GM21360 (cell line): ENCODE data around the gene DIPK1B.

Experiments
- ATAC-seq: cut with Tn5 transposase; IDR thresholded peaks from one replicate; pipeline ENCODE4 v1.9.1; 2021; ENCODE audit warnings: mild to moderate bottlenecking, moderate library complexity; ENCODE audit not compliant: unreplicated experiment

DIPK1B gene

DNA sequence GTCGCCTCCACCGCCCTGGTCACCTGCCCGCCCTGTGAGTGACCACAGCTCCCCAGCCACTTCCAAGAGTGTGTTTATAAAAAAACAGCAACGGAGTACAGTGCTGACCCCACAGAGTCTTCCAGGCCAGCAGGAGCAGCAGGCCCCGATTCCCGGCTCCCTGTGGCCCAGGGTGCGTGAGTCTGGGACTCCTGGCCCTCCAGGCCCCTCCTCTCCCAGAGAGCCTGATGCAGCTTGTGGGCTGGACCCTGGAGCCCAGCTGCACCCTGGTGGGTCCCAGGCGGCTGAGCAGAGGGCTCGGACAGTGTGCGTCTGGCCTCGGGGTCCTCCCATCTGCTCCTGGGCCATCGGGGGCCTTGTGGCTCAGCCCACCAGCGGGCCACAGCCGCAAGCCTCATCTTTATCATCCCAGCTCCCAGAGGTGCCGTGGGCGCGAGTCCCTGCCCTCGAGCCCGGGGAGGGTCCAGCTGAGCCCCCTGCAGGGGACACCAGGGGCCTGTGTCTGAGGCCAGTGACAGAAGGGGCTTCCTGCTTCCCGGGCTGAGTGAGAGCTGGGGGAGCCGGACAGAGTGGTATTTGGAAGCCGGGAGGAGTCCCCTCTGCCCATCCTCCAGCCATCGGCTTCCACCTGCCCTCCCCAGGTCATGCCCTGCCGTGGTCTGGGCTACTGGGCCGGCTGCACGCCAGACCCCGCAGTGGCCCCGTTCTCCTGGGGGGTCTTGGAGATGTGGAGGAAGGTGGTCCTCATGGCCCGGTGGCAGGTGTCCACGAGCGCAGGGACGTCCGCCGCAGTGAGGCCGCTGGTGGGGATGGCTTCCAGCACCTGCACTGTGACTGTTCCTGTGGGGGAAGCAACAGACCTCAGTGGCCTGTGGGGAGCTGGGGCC, 39.0 kb upstream of the DIPK1B start:
- ATAC-seq = no peak

DNA sequence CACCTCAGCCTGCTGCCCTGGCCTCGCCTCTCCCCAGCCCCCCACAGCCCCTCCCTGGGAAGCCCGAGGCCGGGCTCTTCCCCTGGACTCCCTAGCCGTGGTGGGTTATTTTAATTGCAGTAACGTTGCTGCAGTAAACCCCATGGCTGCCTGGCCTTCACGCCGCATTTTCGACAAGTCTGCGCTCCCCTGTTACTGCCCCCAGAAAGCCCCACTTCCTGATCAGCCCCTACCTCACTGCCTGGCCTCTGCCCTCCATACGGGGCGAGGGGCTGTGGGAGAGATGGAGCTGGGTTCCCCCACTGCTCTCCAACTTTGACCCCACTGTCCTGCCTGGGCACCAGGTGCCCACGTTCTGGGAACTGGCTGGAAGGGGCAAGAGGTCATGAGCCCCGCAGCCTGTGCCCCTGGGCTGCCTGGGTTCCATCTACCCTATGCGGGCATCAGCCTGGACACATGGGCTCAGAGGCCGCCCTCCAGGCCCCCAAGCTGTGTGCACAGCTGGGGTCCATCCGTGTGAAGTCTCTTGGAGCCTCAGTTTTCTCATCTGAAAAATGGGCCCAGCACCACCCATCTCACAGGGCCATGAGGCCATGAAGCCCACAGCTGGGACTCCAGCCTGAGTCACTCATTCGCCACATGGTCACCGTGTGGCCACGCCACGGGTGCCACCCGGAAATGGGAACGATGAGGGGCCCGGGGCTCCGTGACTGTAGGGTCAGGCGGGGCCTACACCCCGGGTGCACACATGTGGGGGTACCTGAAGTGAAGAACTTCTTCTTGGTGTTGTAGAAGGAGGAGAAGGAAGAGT, 38.2 kb upstream of the DIPK1B start:
- ATAC-seq = no peak

DNA sequence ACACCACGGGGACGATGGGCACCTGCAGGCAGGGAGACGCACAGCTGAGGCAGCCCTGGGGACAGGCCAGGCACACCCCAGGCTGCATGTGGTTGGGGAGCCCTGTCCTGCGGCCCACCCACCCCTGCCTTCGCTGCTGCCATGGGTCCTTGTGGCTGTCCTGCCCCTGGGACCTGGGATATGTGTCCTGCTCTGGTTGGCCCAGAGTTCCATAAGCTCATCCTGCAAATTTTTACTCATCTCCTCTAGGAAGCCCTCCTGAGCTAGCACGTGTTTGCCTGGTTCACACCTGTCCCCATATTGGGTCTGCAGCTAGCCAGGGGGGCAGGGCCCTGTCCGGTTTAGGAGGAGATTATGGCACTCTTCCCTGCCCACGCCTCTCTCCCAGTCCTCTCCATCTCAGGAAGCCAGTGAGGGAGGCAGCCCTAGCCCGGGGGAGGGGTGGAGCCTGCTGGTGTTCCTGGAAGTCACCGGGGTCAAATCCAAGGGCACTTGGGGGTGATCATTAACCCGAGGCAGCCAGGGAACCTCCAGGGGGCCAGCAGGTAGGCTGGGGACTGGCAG, 37.5 kb upstream of the DIPK1B start:
- no peak for ATAC-seq

DNA sequence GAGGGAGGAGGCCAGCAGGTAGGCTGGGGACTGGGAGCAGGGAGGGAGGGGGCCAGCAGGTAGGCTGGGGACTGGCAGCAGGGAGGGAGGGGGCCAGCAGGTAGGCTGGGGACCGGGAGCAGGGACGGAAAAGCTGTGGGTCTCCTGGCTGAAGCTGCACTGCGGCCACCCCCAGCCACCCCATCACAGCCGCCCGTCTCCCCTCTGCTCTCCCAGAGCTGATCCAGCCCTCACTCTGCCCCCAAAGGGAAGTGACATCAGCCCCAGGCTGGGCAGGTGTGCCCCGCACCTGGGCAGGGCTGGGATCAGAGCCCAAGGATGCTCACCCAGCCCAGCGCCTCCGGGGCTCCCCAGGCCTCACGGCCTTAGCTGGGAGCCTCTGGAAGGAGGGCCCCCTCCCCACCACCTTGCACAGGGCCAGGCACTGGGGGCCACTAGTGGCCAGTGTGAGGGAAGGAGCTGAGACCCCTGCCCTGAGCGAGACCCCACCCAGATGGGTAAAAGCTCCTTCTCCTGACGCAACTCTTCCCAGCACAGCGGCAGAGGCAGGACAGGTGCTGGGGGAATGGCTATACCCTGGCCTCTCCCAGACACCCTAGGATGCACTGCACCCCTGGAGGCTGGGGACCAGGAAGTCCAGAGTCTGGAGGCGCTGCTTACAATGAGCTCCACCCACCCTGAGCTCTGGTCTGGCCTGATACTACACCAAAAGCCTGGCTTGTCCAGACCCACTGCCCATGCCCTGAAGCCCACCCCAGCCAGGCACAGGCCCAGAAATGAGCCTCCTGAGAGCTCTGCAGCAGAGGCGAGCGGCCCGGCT, 36.7 kb upstream of the DIPK1B start:
- ATAC-seq = no peak

DNA sequence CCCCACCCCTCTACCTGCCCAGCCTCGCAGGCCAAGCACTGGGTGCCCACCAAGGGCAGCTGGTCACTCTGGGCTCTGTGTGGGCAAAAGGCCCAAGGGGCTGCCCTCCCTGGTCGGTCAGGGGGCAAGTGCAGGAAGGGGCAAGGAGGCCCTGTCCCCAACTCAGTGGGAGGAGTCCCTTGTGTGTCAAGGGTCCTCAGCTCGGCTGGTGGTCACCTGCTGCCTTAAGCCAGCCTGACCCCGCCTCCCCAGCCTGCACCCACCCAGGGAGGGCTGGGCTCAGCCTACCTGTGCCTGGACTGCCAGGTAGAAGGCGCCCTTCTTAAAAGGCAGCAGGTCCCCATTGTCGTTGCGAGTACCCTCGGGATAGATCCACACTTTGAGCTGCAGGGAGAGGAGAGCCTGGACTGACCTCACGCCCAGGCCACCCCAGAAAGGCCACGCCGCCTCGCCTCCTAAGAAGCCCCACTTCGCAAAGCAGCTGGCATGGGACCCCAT, 36.0 kb upstream of the DIPK1B start:
- ATAC-seq = no peak

DNA sequence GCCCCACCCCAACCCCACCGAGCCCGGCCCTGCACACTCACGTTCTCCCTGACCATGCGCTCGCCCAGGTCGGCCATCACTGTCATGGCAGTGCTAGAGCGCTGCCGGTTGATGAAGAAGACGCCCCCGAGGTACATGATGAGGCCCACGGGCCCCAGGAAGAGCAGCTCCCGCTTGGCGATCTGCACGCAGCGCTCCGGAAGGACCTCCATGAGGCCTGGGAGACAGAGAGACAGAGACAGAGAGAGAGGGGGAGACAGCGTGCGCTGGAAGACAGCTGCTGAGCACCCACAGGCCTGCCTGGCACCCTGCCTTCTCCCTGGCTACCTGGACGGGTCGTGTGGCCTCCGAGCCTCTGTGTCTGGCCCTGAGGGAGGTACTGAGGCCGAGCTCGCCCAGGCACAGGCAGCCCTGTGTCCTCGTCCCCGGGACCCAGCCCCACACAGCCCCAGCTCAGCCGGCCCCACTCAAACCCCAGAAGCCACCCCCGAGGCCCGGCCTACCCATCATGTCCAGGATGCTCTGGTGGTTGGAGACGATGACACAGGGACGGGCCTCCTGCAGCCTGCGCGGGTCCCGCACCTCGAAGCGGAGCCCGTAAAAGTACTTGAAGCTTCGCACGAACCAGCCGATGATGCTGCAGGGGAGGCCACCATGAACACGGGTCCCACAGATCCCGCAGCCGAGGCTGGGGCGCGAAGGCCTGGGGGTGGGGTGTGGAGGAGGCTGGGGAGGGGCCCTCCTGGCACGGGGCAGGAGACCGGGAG, 35.3 kb upstream of the DIPK1B start:
- ATAC-seq = no peak

DNA sequence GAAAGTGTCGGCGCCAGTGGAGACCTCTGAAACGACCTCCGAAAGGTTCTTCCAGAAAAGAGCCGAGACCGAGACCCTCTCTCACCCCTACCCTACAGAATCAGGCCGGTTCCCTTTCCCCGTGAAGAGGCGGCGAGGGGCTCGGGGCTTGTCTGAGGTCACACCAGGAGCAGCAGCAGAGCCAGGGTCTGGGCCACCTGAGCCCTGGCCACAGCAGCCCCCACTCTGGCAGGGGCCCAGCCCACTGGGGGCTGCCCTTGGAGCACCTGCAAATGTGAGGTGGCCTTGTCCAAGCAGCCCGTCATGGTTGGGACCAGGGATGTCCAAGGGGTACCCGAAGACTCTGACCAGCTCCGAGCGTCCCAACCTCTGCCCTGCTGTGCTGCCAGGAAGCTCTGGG, 34.3 kb upstream of the DIPK1B start:
- ATAC-seq = no peak

DNA sequence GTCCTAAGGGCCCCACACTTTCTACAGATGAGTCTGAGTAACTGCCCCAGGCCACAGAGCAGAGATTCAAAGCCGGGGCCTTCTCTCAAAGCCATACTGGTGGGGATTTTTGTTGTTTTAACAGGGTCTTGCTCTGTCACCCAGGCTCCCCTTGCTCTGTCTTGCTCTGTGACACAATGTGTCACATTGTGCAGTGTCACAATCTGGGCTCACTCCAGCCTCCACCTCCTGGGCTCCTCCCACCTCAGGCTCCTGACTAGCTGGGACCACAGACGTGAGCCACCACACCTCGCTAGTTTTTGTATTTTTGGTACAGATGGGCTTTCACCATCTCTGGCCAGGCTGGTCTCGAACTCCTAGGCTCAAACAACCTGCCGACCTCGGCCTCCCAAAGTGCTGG, 33.7 kb upstream of the DIPK1B start:
- no peak for ATAC-seq

DNA sequence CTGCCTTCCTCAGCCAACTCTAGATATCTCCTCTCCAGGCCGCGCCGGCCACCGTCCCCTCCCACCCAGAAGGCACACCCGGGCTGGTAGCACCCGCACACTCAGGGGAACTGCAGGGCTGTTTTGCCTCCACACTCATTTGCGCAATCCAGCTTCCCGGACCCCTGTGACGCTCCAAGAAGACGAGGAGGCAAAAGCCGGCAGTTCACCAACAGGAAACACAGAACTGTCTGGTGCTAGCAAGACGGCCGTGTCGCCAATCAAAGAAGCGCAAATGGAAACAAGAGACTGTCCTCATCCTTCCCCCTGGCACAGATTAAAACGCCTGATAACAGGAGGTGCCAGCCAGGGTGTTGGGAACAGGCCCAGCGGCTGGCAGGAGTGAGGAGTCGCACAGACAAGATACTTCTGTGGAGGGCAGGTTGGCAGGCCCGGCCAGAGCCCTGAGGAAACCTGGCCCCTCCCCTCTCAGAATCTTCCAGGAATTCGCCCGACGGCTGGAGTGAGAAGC, 32.9 kb upstream of the DIPK1B start:
- ATAC-seq = no peak

DNA sequence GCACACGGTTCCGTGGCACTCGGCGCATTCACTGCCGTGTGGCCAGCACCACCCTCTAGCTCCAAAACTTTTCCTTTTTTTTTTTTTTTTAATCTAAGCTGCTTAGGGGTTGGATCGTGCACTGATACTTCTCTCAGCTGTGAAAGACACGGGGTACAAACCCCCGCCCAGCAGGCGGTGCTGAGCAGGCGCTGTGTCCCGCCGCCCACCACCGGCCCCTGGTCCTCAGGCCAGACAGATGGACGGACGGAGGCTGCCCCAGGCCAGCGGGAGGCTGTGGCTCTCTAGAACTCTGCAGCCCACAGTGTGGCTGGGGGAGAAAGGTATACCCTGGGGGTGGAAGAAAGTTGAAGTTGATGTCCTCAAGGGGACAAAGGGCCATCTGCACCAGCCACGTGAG, 31.3 kb upstream of the DIPK1B start:
- no peak for ATAC-seq

DNA sequence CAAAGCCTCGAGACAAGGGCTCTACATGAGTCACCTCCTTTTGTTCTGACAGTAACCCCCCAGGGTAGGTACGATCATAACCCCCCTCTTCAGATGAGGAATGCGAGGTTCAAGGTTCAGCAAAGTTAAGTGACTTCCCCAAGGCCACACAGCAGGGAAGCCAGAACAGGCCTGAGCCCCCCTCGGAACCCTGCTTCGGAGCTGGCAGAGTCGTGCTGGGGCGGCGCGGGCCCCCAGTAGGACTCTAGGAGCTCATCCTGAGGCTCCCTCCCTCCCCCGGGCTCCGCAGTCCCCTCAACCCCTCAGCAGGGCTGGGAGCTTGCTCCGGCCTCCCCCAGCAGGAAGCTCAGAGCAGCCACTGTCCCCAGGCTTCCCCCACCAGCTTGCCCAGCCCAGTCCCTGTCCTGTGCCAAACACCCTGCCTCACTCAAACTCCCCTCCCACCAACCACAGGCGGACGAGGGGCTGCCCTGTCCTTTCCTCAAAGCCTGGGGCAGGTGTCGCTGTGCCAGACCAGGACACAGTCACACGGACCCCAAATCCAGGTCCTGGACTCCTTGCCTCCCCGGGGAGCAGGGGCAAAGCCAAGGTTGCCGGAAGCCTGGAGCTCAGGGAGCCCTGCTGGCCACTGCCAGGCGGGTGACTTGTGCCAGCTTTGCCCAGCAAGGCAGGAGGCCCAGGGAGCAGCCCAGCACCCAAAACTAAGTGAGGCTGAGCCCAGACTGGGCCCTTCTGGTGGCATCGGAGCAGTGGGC, 30.2 kb upstream of the DIPK1B start:
- ATAC-seq = no peak

DNA sequence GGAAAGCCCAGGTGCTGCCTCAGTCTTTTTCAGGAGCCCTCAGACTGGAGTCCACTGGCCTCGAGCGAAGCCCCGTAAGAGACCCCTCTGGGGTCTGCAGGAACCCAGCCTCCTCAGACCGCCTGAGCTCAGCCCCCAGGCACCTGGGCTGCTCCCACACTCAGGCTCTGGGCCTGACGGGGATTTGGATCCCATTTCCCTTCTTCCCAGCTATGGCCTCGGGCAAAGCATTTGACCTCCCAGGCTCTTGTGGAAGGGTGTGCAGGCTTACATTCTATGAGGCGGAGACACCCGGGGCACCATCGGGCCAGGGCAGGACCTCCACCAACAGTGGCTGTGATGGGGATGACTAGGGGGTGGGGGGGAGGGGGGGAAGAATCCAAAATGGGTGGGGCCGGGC, 29.7 kb upstream of the DIPK1B start:
- no peak for ATAC-seq

DNA sequence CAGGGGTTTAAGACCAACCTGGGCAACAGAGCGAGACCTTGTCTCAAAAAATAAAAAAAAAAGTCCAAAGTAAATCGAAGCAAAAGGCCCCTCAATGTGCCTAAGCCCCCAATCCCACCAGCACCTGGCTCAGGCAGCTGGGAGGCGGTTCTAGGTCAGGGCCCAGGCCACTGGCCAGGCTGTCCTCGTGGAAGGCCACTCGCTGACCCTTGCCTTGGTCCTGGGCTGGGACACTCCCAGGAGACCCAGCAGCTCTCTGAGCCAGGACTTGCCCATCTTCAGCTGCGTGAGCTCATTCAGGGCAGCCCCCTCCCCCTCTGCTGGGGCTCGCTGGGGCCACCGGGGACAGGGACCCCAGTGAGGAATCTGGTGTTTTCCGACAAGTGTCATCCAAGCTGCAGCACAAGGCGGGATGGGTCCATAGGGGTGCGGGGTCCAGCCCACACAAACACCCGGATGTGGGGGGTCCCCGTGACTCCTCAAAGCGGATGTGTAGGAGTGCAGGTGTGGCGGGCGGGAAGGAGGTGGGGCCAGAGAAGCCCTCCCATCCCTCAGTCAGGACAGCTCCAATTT, 29.1 kb upstream of the DIPK1B start:
- no peak for ATAC-seq

DNA sequence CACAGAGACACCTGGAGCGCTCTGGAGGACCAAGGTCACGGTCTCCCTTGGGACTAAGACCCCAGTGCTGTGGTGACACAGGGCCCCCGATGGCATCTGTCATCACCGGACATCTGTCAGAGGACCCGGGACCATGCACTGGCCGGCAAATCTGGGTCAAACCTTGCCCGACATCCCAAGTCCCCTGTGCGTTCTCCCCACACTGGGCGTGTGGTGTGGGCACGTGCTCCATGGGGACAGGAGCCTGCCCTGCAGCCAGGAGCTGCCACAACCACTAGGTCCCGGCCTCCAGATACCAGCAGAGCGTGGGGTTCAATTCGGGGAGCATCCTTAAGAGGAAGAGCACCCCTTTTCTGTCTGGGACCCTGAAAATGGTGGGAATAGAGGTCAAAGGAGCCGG, 28.6 kb upstream of the DIPK1B start:
- no peak for ATAC-seq

DNA sequence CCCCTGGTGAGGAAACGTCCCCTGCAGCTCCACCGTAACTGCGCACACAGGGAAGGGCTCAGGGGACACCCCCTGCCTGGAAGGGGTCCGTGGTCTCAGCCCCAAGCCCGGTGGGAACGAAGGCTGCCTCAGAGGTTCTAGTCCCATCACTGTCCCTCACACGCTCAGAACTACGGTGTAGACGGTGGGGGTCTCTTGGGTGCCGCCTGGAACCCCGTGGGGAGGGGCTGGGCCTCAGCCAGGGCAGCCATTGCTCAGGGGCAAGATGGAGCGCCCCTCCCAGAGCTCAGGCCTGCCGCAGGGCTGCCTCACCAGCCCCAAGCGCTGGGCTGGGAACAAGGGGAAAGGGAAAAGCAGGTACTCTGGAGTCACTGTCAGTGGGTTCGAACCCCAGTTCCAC, 28.0 kb upstream of the DIPK1B start:
- ATAC-seq = no peak

DNA sequence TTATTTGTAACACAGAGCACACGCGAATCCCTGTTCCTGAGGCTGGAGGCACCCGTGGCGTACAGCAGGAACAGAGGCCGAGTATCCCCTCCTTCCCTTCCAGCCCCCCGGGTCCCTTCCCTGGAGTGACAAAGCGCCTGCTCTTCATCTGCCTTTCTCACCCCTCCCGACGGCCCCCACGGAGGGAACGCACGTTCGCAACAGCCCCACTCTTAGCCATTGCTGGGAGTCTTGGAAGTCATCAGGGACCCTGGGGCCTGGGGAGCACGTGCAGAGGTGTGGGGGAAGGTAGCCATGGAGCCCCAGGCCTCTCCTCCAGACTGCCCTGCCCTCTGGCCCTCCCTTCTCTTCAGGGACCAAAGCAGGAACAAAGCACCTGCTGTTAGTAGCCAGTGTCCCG, 27.6 kb upstream of the DIPK1B start:
- ATAC-seq = no peak

DNA sequence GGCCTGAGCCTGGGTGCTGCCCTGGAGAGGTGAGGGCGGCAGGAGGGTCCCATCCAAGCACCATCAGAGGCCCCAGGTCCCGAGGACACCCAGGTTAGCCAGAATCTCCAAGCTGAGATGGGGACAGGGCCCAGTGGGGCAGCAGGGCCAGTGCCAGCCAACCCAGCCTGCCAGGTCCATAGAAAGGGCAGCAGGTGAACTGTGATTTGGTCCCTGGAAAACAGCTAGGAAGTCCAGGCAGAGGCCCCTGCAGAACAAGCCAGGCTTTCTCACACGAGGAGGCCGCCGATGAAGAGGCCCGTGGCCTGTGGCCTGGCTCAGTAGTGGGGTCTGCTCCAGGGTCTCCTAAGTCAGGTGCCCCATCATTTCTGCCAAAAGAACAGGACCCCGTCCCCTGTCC, 27.2 kb upstream of the DIPK1B start:
- ATAC-seq = no peak

DNA sequence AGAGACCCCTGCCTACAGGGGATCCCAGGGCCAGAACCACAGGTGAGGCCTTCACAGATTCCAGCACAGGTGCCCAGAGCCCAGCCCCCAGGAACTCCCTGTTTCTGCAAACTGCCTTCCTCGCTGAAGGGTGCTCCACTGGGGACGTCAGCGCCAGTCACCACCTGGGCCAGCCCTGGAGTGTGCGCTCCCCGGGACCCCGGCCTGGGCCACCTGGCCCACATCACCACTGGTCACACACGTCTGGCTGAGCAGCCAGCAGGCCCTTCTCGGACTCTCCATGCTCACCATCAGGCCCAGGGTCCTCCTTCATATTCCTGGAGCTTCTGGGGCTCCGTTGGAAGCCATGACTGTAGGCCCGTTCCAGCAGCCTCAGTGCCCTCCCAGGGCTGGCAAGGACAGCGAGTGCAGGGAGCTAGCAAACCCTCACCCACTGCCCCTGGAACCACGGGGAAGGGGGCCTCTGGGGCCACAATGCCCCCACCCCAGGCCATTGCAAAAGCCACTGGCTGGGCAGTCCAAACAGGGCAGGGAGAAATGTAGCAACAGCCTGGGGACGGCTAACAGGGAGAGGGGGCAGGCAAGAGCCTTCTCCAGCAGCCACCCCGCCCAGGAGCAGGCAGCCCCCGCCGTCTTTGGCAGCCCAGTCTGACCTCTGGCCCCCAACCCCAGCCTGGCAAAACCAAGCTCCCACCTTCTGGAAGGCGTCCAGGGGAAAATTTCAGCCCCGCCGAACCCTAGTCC, 26.4 kb upstream of the DIPK1B start:
- no peak for ATAC-seq
